Measurements from ENCODE around the gene SHPK.
A peak's percentile ranks its signal among the peaks of the same experiment; 100 is the strongest.

SHPK gene, protein sequence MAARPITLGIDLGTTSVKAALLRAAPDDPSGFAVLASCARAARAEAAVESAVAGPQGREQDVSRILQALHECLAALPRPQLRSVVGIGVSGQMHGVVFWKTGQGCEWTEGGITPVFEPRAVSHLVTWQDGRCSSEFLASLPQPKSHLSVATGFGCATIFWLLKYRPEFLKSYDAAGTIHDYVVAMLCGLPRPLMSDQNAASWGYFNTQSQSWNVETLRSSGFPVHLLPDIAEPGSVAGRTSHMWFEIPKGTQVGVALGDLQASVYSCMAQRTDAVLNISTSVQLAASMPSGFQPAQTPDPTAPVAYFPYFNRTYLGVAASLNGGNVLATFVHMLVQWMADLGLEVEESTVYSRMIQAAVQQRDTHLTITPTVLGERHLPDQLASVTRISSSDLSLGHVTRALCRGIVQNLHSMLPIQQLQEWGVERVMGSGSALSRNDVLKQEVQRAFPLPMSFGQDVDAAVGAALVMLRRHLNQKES

DNA sequence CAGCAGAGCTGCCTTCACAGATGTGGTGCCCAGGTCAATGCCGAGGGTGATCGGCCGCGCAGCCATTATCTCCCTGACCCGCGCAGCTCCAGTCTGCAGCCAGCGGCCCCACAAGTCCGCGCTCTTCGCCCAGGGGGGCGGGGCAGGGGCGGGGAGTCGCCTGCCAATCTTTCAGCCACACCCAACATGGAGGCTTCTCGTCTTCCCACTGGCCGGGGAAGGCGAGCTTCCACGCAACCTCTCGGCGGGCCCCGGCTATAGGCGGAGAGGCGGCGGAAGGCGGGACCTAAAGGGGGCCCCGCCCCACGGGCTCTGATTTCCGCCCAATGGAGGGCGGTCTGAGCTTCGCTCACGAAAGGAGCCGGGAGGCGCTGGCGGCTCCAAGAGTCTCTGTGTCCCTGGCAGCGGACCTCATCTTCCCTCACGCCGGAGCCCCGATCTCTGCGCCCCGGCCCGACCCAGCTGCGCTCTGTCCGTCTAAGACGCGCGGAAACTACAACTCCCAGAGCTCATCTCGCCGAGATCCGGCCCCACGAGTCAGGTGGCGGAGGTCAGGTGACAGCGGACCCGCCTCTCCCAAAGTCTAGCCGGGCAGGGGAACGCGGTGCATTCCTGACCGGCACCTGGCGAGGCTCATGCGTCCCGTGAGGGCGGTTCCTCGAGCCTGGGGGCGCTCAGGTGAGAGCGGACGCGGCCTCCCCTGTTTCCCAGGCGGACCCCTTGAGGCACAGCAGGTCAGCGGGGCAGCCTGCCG lies at the start of gene SHPK, which contains the start of gene CTNS:
SHPK (minus strand) TSS at position 97 of the 754 bp plus-strand sequence; CDS start at position 66, 31 bp downstream.
CTNS (plus strand) TSS at position 607 of the 754 bp plus-strand sequence. CDS start 3,447 bp downstream, outside the sequence.
- peak; percentile 82 for DNase-seq

DNA sequence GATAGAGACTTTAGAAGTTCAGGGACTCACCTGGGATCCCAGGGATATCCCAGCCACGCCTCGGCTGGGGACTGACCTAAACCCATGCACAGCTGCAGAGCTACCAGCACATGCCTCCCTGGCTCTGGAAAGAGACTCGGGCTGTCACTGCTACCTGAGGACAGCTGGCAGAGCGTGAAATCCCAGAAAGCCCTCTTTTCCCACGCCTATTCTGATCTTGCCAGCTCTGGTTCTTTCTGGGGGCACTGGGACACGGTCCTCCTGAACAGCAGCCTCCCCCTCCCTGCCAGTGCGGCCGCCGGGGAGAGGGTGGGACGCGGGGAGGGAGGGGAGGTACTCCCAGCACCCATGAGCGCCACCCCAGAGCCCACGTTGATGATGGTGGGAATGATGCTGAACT lies 49.1 kb upstream of the SHPK start:
- DNase-seq, result no peak

DNA sequence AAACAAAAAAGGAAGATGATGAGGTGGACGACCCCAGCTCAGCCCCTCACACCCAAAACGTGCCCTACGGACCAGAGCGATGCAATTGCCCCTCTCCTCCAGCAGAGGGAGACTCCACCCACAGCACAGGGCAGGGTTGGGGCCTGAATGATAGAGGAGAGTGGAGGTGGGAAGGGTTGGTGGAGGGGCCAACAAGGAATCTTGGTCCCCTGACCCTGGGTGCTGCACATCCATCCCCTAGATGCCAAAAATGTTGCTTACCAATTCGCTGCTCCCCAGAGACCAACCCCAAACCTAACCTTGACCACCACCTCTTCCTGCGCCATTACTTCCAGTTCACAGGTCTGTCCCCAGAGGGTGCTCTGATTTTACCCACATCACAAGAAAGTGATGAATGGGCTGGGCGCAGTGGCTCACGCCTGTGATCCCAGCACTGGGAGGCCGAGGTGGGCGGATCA lies 47.0 kb upstream of the SHPK start:
- DNase-seq, result no peak

DNA sequence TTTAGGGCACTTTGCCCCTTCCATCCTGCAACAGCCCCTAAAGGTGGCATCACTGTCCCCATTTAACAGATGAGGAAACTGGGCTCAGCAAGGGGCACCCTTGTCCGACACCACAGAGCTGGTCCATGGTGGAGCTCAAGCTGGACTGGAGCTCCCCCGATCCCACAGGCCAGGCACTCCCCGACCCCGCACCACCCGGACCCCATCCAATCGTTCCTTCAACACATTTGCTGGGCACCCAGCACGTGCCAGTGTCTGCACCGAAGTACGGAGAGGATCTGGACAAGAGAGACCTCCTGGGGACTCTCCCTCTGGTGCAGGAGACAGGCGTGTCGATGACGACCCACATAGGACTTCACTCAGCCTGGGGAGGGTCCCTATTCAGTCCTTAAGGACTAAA lies 46.0 kb upstream of the SHPK start:
- DNase-seq, result no peak

DNA sequence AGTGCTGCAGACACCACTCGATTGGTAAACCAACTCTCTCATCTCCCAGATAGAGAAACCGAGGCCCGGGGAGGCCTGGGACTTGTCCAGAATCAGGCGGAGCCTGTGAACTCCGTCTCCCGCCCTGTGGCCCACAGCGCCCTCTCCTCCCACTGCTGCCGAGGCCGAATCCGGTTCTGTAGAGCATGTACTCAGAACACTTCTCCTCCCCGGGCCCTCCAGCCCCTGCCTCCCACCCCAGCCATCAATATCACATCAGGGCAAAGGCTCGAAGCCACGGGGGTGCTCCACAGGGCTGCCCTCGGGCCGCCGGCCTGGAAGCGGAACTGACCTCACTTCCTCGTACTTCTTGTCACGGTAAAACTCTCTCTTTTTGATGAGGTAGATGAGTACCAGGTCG lies 45.5 kb upstream of the SHPK start:
- DNase-seq, result no peak

DNA sequence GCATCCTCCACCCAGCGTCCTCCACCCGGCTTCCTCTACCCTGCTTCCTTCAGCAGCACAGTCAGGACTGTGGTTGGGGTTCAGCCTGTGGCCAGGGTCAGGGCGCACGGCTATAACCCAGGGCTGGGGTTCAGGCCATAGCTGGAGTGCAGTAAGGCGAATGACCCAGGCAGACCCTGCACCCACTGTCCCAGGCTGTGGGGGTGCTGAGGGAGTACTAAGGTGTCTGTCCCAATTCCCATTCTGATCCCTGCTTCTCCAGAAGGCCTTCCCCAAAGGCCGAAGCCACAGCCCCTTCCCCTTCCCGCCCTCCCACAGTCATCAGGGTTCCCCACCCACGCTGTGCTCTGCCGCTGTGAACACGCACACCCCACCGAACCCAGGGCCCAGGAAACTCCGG lies 45.0 kb upstream of the SHPK start:
- DNase-seq, result no peak

DNA sequence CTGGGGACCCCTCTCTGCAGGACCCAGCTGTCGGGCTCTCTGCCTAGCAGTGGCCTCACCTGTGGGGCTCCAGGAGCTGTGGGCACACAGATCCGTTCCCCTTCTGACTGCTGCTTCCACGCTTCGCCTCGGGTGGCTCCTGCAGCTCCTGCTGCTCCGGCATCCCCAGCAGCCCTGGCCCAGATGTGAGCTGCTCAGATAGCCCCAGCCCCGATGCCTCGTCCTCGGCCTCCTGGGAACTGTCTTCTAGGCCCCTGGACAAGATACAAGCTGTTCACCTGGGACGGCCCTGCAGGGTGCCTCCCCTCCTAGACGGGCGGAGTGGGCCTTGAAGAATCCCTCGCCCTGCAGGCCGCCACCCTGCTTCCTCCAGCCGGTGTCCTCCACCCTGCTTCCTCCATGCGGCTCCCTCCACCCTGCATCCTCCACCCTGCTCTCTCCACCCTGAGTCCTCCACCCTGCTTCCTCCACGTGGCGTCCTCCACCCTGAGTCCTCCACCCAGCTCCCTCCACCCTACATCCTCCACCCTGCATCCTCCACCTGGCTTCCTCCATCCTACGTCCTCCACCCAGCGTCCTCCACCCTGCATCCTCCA lies 43.6 kb upstream of the SHPK start:
- no peak for DNase-seq

DNA sequence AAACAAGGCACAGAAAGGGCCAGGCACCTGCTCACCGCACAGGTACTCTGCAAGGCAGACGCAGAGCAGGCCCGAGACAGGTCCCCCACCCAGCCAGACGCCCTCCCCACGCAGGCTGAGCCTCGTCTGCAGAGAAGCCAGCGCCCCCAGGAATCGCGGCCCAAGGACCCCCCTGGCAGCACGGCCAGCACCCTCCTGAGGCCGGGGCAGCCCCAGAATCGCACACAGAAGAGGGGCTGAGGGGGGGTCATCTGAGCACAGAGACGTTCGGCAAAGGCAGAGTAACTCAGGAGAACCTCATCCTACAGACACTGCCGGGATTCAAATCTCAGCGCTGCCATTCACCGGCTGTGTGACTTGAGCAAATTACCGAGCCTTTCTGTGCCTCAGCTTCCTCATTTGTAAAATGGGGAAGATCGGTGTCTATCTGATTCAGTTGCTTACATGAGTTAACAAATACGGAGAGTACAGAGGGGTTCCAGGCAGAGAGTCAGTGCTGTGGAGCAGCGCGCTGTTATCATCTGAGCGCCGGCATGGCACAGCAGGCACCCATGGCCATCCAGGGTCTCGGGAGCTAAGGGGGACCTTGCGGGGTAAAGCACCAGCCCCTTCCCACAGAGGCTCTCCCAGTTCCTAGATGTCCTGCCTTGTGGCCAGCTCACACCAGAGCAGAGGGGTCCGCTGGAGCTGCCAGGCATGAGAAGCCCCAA lies 42.9 kb upstream of the SHPK start:
- DNase-seq, result no peak

DNA sequence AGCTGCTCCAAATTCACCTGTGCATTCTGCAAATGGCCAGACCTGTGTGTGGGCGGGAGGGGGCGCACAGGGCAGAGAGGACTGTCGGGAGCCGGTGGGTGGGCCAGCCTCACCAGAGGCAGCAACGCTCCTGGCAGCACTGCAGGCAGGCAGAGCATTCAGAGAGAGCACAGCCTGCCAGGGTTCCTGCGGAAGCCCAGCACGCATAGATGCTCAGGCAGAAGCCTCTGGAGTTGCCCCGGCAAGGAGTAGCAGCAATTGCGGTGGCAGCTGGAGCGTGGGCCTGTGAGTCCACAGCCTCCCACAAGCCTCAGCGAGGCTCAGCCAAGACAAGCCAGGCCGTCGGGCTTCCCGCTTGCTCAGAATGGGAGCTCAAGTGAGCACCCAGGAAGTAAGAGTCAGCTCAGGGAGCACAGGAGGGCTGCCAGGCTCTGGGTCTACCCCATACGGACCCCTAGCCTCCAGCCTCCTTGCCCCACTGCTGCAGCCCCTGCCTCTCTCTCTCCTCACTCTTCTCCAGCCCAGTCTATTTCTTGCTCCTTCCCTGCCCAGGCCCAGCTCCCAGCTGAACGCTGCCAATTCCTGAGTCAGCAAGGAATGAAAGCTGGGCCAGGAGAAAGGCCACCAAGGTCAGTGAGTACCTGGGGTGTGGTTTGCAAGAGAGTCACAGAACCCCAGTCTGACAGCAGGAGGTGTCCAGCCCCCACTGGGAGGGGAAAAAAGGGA lies 42.2 kb upstream of the SHPK start:
- DNase-seq, result no peak

DNA sequence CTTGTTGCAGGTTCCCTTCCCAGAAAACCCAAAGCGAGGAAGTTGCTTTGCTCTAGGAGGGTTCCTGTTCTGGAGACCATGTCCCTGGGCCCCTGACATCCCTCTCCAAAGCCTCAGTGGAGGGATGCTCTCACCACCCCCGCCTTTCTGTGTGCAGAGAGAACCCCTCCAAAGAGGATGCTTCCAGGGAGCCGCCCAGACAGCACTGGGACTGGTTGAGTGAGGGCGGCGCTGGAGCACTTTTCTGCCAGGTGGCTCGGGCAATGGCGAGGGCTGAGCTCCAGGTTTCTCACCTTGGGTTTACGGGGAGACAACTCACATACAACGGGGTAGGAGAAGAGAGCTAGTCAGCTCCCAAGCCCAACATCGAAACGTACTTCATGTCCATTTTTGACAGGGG lies 39.8 kb upstream of the SHPK start:
- DNase-seq, result no peak

DNA sequence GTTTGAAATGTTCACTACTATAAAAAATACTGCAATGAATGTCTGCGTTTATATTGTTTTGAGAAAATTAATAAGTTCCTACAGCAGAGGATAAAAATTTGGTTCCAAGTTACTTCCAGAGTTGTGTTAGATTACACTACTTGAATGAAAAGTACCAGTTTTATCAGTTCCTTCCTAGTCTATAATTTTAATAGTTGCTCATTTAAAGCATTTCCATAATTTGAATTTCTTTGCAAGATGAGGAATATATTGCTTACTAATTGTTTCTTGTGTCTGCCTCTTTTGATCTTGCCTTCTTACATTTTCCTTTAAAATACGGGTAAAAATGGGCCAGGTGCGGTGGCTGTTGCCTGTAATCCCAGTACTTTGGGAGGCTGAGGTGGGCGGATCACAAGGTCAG lies 36.5 kb upstream of the SHPK start:
- no peak for DNase-seq

DNA sequence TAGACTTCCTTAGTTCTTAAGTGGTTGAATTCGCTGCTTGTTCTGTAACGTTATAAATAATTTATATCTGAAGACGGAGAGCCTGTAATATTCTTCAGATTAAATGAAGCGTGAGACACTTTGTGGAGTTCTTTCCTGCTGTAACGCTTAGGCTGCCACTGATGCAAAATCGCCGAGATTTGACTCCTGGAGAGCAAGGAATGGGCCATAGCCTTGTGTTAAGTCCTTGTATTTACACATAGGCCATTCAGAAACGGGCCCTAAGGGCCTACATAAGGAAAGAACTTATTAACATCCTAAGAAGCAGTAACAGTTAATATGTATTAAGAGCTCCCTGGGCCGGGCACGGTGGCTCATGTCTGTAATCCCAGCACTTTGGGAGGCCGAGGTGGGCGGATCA lies 33.5 kb upstream of the SHPK start:
- no peak for DNase-seq

DNA sequence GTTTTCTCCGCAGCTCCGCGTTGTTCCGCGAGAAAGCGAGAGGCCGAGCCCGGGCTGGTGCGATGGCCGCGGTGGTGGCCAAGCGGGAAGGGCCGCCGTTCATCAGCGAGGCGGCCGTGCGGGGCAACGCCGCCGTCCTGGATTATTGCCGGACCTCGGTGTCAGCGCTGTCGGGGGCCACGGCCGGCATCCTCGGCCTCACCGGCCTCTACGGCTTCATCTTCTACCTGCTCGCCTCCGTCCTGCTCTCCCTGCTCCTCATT lies 33.0 kb upstream of the SHPK start:
- no peak for DNase-seq

DNA sequence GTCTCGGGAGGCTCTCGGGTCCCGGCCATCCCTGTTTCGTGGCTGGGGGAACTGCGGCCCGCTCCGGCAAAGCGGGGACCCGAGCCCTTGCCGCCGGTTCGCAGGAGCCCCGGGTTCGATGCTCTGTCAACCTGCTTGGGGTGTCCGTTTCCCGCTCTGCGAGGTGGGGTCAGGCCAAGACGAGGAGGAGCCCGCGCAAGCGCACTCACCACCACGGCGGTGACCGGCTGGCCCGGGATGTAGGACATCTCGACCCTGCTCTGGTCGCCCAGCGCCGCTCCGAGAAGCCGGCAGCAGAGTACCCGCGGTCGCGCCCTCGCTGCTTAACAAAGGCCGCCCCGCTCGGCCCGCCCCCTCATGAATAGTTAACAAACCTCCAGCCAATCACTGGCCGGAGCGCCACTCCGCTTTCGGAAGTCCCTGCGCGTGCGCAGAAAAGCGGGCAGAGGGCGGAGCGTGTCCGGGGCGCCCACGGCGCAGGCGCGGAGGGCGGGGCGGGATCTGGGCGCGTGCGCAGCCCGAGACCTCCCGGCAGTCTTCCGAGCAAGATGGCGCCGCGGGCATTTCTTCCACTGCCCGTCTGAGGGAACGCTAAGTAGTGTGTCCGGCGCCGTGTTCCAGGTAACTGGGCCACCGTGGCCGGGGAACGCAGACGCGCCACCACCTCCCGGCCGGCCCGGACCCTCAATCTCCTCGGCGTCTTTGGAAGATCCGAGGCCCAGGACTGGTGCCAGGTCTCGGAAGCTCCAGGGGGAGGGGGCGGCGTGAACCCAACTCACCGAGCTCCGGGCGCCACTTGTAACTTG lies 32.4 kb upstream of the SHPK start, which contains the start of the genes EMC6 and TAX1BP3:
EMC6 (plus strand) TSS at position 534 of the 806 bp plus-strand sequence. CDS start 335 bp downstream, outside the sequence.
TAX1BP3 (minus strand) TSS at position 300 of the 806 bp plus-strand sequence; CDS start at position 248, 52 bp downstream.
- peak; percentile 89 for DNase-seq

DNA sequence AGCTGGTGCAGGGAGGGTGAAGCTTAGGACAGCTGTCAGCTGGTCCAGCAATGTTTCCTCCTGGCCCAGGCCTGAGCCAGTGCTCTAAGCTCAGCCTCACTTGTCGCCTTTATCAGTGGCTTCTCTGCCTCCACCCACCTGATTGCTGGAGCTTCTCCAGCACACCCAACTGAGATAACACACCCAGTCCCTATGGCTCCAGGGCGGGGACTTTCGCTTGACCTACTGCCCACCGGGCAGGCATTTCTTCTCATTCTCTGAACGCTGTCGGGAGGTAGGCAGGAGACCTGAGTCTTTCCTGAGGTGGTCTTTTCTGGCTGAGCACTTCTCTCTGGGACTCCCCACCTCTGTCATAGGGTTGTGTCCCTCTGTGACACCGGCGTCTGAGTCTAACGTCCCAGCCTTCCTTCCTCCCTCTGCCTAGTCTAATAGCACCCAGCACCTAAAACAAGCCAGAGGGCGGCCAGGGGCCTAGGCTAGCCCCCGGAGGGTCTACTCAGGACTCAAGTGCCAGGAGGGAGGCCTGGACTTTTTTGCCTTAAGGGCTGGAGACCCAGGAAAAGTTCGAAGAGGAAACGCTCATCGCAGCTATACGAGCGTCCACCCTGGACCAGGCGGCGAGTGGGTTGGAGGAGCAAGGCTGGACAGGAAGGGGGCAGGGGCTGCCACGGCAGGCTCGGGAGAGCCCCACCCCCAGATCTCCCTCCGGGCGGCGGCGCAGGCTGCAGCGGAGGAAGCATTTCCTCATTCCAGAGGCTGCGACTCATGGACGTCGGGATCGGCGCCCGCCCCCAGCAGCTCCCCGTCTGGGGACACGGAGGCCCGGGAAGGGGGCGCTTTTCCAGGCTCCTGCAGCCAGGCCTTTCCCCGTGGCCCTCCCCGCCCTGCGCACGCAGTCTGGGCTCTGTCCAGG lies 31.6 kb upstream of the SHPK start:
- DNase-seq, result no peak

DNA sequence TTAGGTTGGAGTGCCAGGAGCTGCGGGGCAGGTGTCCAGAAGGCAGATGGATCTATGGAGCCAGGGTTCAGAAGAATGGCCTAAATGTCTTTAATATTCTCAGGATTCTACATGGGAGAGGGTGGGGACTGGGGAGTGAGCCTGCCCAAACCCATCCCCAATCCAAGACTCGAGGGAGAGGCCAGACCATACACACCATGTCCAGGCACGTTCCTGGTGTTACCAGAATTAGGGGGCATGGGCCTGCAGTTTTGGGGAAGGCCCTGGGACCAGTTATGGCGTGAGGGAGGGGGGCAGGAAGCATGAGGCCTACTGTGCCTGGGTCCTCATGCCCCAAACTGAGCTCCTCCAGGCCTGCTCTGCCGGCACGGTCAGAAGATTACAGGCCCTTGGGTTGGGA lies 30.5 kb upstream of the SHPK start:
- no peak for DNase-seq

DNA sequence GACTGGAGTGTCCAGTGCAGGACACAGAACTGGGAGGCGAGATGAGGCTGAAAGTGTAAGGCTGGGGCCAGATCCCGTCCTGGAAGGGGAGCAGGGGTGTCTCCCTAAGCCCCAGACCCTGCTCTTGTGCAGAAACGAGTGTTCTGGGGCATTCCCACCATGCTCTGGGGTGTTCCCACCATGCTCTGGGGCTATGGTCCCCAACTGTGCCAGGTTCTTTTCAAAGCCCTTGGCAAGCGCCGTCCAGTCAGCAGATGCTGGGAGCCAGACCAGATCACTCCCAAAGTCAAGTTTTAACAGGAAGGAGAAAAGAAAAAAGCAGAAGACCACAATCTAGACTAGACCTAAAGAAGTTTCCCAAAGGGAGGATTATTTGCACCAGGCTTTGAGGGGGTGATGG lies 29.8 kb upstream of the SHPK start:
- DNase-seq, result no peak

DNA sequence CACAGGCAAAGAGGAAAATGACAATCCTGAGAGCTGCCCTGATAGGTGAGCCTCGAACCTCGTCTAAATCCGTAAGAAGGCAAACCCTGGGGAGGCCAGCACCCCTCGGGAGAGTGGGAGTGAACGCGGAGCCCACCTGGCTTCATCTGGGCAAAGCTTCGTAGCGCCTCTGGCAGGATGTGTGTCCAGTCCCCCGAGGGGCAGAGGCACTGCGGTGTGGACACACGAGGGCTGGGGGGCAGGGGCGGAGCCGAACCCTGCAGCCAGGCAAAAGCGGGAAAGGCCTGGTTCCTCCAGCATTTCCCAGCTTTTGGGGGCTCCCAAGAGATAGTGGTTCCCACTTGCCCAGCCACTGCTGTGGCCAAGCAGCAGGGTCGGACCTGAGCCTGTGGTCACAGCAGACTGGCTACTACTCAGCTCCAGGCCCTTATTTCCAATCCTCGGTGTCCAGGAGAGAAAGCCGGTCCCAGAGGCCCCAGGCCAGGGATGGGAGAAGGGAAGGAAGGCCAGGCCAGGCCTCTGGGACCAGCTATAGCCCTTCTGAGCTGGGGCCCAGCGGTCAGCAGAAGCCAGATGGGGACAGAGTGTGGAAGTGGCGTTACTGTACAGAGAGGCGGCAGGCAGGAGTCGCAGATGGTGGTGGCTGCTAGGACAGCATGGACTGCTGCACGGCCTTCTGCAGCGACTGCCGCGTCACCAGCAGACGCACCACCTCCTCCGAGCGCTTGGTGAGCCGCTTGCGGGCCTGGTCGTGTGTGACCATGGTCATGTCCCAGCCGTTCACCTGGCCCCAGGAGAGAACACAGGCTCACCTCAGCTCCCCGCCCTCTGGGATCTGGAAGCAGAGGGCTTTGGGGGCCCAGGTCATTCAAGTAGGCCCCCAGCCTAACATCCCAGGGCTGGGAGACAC lies 27.3 kb upstream of the SHPK start:
- DNase-seq, result no peak

DNA sequence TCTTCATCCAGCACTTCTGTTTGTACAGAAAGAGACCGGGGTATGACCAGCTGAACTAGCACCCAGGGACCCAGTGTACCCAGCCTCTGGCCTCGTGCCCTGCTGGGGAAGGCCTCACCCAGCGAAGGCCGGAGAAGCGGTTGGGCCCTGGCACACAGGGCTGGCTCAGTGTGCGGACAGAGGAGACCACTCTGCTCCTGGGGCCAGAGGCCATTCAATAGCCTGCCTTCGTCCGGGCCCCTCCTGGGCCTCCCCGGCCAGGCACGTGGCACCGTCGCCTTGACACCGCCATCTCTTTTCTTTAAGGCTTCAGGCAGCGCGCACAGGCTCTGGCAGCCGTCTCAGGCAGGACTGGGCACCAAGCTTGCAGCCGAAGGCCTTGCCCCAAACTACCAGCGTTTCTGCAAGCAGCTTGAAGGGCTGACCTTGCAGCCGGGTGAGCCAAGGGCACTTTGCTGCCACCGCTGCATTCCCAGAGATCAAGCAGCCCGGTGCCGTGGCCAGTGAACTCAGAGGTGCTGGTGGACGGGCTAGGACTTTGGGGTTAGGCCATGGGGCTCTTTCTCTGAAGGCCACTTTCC lies 24.4 kb upstream of the SHPK start:
- no peak for DNase-seq

Data from NK-92 treated with Interleukin-12 subunit alpha and Interleukin-12 subunit beta, amount 100 ng/mL, for 24 hours (cell line).